ENCODE measurements around the gene ITM2A.

The ITM2A gene

DNA sequence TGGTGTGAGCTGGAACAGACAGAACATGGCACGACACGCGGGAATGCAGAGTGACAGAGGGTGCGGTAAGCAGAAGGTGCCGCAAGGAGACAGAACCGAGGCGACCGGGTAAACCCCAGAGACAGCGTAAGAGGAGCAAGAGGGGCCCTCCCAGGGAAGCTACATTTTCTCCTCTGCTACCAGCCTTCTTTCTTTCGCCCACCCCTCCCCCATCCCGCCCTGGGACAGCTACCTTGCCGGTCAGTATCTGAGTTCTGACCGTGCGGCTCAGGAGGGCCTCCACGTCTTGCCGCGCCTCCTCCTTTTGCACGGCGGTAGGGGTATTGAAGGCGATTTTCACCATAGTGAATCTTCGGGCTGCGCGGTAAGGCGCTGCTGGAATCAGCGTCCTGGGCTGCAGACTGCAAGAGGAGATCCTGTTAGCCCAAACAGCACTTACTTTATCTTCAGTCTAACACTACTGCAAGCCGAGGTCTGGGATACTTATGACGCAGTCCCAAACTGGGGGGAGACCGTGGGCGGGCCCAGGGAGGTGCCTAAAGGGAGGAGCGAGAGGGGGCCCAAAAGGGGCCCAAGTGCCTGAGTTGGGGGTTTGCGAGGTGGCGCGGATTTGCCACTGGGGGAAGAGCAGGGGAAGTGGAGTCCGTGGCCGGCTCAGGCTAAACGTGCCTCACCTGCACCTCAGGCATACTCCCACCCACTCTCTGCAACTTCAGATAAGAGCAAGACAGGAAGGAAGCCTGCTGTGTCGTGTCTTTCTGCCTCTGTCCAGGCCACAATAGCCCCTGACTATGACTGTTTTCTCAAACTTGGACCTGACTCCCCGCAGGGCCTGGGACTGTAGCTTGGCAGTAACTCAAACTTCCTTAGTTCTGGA, at the start of gene ITM2A:
Gene ITM2A (minus strand): TSS at position 462 of the 877 bp plus-strand sequence. CDS start 119 bp downstream, at position 343.
- peak; percentile 67 for DNase-seq

DNA sequence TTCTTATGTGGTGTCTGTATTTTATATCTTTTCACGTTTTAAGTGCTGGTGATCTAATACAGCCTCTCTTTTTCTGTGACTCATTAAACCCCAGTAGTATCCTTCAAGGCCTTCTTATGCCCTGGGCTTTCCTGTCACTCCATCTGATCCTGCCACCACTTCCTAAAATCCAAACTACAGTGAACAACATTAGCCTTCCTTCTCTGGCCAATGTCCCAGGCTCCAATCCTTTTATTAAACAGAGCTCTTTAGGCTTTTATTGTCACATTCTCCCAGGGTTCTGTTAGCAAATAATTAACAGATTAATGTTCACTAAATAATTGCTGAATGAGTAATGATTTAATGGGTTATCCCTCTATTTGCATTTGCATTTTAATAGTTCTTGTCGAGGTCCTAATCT, 47.9 kb upstream of the ITM2A start:
- DNase-seq, result no peak

DNA sequence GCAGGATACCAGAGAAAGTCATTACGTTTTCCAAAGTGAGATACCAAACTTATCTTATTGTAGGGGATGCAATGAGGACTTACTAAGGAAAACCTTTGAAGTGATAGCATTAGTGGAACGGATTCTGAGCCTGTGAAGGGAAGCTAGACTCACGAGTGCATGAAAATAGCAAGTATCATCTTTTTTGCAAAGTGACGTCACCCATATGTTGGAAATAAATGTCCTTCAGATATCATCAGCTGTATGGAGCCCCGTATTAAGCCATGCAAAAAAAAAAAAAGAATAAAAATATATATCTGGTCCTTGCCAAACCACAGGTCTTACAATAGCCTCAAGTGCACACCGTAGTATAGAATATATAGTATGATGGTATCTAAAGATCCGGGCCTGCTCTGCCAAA, 46.8 kb upstream of the ITM2A start:
- no peak for DNase-seq

DNA sequence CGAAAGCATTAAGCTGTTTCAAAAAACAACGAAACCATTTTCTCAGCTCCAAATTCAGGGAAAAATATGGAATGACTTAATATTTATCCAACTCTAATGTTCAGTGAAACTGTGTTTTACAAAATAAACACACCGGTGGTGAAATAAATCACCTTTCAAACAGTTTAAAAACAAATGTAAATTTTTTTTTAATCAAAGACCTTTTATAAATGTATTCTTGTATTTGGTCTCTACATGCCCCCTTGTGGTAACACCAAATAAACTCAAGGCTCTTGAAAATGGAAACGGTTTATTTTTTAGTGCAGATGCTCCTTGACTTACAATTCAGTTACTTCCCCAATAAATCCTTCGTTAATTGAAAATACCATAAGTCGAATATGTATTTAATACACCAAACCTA, 45.8 kb upstream of the ITM2A start:
- DNase-seq, result peak; percentile 43

DNA sequence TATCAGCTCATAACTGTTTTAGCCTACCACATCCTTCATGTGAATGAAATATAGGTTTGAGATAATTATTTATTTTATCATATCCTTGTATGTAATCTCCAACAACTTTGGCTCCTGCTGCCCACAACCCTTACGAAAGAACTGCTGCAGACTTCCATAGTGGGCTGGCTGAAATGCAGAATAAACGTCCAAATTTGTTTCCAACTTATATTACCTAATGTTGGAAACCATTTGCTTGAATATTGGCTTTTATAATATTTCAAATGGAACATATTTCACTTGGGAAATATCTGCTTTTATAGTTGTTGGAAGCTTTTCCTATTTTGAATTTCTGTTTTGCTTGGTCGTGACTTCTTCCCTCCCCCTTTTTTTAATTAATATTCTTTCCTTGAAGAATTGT, 45.0 kb upstream of the ITM2A start:
- no peak for DNase-seq

DNA sequence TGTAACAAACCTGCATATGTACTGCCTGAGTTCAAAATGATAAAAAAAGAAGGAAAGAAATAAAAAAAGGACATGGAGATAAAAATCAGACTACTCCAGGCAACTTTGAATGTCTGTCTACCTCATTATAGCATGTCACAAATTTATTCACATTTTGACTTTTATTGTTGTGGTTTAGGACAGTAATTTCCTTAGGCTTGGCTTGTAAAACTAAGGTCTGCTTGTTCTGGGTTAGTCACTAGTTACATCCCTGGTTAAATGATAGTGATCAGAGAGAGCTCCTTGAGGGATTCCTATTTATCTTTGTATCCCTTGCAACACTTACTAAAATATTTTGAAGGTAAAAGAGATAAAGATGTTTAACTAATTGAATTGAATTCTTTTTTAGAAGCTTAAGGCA, 42.5 kb upstream of the ITM2A start:
- no peak for DNase-seq

DNA sequence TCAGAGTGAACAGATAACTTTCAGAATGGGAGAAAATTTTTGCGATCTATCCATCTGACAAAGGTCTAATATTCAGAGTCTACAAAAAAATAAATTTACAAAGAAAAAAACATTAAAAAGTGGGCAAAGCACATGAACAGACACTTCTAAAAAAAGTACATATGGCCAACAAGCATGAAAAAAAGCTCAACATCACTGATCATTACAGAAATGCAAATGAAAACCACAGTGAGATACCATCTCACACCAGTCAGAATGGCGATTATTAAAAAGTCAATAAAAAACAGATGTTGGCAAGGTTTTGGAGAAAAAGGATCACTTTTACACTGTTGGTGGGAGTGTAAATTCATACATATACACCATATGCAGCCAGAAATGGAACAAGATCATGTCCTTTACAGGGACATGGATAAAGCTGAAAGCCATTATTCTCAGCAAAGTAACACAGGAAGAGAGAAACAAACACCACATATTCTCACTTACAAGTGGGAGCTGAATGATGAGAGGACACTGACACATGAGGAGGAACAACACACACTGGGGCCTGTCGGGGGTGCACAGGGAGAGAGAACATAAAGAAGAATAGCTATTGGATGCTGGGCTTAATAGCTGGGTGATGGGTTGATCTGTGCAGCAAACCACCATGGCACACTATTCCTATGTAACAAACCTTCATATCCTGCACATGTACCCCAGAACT, 41.6 kb upstream of the ITM2A start:
- DNase-seq, result no peak

DNA sequence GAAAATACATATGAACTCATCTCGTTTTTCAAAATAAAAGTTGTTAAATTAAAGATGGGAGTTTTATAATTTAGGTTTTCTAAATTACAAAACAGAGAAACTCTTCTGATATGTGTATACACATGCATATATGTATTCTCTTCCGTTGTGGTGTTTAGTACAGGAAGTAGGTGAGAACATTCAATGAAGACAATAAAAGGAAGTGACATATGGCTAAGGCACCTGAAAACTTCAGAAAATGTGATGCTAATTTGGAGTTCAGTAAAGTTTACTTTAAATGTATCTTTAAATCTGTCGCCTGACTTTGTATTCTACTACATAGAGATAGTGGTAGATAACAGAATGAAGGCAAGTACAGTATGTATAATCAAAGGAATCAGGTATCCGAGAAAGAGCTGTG, 33.5 kb upstream of the ITM2A start:
- DNase-seq, result no peak

DNA sequence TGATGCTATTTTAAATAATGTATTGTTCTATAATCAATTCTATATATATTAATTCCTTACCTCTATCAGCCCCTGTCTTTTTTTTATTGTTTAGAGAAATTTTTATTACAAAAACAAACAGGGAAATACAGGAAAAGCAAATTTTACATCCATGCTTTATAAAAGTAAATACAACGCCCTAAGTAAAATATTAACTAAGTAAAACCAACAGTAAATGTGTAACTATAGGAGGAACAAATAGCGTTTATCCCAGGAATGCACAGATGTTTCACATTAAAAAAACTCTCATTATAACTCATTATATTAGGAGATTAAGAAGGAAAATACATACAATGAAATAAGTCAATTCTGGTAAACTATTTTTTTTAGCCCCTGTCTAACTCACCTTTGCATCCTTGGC, 8.2 kb upstream of the ITM2A start:
- DNase-seq, result no peak

DNA sequence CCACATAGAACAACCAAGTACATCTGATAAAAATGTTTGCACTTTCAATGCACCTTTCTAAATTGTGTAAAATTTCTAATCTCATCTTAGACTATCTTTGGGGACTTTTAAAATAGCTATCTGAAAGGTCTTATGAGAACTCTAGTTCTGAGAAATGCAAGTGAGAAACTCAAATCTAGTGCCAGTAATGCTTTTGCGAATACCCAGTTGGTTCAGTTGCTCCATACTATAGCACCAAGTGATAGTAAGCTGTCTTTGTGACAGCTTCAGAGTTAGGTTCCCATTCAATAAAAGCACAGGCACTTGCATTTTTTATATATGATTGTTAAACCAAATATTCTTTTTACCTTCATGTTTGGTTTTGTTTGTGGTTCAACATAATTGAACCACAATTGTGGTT, 4.5 kb upstream of the ITM2A start:
- DNase-seq, result no peak

DNA sequence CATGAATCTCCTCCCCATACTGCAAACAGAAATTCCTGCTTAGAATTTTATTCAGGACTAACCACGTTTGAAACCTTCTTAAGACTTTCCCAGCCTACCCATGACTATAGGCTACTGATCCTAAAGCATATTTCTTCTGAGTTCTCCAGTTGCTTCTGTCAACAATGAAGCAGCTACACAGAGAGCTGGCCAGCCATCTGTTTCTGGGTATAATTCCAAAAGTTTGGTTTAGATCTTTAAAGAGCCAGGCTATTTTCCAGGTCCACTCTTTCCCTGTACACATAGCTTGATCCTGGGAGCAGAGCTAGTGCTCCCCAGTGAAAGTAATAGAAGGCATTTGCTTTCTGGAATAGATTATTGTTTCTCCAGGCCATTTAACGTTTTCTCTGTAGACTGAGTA, 4.0 kb upstream of the ITM2A start:
- no peak for DNase-seq

DNA sequence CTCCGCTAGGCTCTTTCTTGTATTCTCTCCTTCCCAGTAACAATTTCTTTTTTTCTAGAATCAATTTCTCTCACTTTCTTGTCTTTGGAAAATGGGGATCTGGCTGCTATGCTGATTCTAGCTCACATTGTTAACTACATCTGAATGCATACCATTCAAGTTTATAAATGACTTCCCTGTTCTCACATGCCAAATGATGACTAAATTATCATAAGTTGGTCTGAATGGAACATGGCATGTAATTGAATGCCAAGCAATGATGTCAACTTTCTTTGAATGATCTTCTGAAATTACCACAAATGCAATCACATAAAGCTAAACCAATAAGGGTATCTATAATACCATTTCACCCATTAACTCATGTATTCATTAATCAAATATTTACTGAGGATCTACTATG, 2.7 kb upstream of the ITM2A start:
- DNase-seq, result no peak

DNA sequence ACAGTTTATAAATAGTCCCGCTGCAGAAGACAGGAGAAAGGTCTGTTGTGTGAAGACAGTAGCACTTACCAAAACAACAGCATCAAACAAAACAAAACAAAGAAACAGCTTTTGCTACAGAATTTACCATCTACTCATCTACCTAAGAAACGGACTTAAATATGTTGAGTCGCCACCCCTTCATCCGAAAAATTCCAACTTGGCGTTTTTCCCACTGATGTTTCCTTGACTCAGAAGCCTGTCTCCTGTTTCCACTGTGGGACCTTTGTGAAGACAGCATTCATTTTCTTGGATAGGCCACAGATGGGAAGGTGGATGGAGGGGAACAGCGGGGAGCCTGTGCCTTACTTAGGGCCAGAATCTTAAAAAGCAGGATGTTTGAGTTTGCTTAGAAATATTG, 1.3 kb upstream of the ITM2A start:
- no peak for DNase-seq

DNA sequence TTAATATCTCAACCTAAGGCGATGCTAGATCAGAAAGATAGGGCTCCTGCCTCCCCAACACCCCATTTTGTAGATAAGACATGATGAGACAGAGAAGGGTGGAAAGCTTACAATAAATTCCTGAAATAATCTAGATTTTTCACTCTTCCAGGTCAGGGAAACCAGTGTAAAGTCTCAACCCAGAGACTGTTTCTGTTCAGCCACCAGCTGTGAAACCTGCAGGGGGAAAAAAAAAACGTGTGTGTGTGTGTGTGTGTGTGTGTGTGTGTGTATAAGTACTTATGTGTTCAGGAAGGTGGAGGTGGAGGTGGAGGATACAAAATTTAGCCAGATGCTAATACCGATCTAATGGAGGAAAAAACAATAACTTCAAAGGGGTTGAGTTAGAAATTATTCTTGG, 773 bp upstream of the ITM2A start:
- no peak for DNase-seq

DNA sequence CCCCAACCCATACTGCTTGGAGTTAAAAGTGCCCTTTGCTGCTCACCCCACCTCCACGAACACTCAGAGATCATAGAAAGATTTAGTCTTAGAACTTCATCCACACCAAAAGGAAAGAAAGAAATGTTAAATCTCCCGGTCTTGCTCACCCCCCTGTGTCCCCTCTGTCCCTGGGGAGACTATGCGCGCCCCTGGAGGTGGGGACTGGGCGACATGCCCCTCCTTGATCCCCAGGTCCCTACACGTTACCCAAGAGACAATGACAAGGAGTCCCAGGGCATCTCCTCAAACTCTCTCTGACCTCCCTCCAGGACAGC, 620 bp downstream of the ITM2A start:
- DNase-seq, result no peak

DNA sequence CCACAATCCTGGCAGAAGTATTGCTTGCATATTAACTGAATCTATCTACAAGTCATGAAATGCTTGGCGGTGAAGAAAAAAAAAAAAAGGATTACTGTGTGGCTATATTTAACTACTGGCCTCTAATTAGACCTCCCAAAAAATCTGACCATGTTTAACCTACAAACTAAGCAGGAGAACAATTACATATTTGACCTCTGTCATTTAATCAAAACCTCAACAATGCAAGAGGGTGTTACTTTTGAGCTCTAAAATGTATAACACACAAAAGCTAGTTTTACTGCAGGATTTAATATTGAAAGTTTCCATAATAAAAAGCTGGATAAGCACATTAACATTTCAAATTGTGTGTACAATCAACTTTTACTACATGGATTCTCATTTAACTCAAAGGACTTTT, 1.5 kb downstream of the ITM2A start:
- DNase-seq, result no peak

DNA sequence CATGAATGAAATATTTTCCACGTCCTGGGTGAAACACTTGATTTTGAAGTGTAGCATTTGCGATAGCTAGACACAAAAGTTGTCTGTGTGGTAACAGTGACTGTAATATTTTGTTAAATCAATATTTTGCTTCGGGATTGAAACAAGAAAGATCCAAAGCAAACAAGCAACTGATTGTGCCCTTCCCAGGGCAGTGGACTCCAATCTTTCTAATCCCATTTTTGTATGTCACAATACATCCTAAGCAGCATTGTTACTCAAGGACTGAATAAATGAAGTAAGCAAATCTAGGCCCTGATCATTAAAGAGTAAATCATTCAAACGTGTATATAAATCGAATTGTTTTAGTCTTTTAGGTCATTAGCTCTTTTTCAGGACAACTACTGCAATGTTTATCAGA, 2.8 kb downstream of the ITM2A start:
- no peak for DNase-seq

DNA sequence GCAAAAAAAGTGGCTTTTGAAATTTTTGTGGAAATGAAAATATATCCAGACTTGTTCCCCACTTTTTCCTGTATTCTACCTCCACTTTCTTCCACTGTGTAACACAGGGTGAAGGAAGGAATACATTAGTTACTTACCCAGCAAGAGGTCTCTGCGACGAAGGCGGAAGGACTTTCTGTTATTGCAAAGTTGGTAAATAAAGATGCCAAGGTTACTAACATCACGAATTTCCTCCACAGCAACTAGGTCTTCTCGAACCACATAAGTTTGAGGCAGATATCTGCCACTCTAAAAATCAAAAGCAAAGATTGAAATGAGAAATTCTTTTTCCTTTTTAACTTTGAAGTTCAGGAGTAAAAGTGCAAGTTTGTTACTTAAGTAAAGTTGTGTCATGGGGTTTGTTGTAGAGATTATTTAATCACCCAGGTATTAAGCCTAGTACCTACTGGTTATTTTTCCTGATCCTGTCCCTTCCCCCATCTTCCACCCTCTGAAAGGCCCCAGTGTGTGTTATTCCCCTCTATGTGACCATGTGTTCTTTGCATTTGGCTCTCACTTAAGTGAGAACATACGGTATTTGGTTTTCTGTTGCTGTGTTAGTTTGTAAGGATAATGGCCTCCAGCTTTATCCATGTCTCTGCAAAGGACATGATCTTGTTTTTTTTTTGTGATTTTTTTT, 5.8 kb downstream of the ITM2A start:
- DNase-seq, result peak; percentile 10

DNA sequence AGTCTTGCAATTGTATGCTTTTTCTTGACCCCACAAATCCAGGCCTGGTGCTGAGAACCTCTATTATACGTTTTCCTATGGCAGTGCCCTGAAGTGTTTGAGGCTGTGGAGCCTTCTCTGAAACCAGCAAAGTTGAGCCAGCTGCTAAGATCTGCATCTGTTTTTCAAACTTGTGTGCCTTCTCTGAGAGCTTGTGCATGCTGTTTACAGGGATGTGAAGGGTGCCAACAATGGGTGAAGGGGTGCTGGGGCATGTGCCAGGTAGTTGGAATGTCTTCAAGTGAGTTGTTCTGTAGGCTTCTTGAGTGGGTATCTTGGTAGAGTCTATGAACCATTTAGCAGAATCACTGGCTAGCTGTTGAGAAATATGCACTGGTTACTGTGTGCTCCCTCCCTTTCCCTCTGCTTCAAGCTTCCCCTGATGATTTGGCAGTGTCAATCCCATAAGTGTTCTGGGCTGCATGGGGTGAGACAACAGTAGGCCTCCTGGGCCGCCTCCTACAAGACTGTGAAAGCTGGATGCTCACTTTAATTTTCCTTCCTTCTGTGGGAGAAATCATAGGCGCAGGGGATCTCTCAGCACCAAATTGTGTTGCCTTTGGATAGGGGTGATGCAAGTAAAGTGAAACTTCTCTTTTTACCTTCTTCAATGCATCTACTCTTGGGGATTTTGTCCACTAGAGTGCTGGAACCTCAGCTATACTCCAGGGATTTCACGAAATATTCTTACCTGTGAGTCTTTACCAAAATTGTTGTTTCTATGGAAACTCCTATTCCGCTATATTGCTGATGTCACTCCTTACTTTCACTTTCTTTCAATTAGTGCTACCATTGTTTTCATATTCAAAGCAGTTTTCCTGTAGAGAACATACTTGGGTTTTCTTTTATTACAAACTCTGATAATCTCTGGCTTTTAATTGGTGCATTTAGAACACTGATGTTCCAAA, 30.0 kb downstream of the ITM2A start:
- peak; percentile 2 for DNase-seq

DNA sequence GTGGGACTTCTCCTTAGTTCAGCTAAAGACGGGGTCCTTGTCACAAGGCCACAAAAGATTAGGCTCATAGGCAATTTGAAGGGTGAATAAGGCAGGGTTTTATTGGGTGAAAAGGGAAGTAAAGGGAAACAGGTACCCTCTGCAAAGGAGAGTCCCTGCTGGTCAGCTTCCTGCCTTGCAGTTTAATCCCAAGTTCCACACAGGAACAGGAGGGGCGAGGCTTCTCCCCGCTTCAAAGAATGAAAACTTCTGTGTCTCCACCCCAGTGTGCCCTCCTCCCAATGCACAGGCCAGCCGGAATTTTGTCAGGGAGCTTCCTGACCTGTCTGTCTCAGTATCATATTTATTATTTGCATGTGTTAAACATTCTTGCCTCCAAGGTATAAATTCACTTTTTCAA, 37.1 kb downstream of the ITM2A start:
- no peak for DNase-seq

DNA sequence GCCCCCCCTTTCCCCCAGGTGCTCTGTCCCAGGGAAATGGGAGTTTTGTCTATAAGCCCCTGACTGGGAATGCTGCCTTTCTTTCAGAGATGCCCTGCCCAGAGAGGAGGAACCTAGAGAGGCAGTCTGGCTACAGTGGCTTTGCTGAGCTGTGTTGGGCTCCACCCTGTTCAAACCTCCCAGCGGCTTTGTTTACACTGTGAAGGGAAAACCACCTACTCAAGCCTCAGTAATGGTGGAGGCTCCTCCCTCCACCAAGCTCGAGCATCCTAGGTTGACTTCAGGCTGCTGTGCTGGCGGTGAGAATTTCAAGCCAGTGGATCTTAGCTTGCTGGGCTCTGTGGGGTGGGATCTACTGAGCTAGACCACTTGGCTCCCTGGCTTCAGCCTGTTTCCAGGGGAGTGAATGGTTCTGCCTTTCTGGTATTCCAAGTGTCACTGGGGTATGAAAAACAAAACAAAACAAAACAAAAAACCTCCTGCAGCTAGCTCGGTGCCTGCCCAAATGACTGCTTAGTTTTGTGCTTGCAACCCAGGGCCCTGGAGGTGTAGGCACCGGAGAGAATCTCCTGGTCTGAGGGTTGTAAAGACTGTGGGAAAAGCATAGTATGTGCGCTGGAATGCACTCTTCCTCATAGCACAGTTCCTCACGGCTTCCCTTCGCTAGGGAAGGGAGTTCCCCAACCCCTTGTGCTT, 41.7 kb downstream of the ITM2A start:
- DNase-seq, result peak; percentile 4

Measured in activated CD4-positive, alpha-beta T cell treated with anti-CD3 and anti-CD28 coated beads, Interleukin-10, Interleukin-2, amounts not matched to agents 100 ng/mL and 50 ng/mL, durations not matched to agents 16 hours and 8 hours (primary cell).